Aorta (tissue), 5 donors: ENCODE data around the gene KCNN1. TPM values are rescaled to one million over a fixed set of nuclear protein-coding genes. Genes with fewer than 3 reads are reported as not detected.

Experiments
- ATAC-seq: fragments of 200-7000 bp; cut with Tn5 transposase; one replicate; pipeline ENCODE4 v1.9.1; 2022; ENCODE audit warnings: moderate library complexity; ENCODE audit not compliant: low FRiP score
- DNase-seq, 2 donors: peaks; one replicate each; pipeline ENCODE4 v3.0.0-alpha.2; 2020
- H3K27ac ChIP-seq, 2 donors: one replicate each; pipeline ENCODE4 v1.5.1; 2013; ENCODE audit warnings: low read length in 2 of 2, mild to moderate bottlenecking in 2 of 2, moderate library complexity in 2 of 2, control low read depth in 1 of 2, inconsistent platforms in 1 of 2, low read depth in 1 of 2
- H3K27me3 ChIP-seq, 2 donors: one replicate each; pipeline ENCODE4 v1.6.1; 2013; ENCODE audit warnings: control low read depth in 1 of 2, low read length in 1 of 2, mild to moderate bottlenecking in 1 of 2, moderate library complexity in 1 of 2; ENCODE audit not compliant: insufficient read depth in 2 of 2, control insufficient read depth in 1 of 2
- H3K36me3 ChIP-seq, 2 donors: one replicate each; pipeline ENCODE4 v1.6.1; 2013; ENCODE audit warnings: control low read depth in 1 of 2, low read length in 1 of 2, mild to moderate bottlenecking in 1 of 2; ENCODE audit not compliant: insufficient read depth in 2 of 2, control insufficient read depth in 1 of 2
- H3K4me1 ChIP-seq, 2 donors: one replicate each; pipeline ENCODE4 v1.6.1; 2013; ENCODE audit warnings: low read length in 2 of 2, control low read depth in 1 of 2, mild to moderate bottlenecking in 1 of 2, moderate library complexity in 1 of 2; ENCODE audit not compliant: insufficient read depth in 2 of 2, control insufficient read depth in 1 of 2
- H3K4me3 ChIP-seq, 2 donors: one replicate each; pipeline ENCODE4 v1.5.1; 2013; ENCODE audit warnings: low read length in 2 of 2, control low read depth in 1 of 2, mild to moderate bottlenecking in 1 of 2
- H3K9me3 ChIP-seq: one replicate; pipeline ENCODE4 v1.6.1; 2013; ENCODE audit warnings: mild to moderate bottlenecking, low read length; ENCODE audit not compliant: control insufficient read depth
- WGBS, 2 donors: extraction: QIAGEN DNeasy Blood & Tissue Kit; methylation state at CpG; one replicate each; pipeline ENCODE4 v1.1.7; 2013; 5-methylcytosine and 5-hydroxymethylcytosine counted together
- intact Hi-C, 2 donors: fragments of 100-400 bp; cut with DNase I; formaldehyde crosslinking; loops; one replicate each; pipeline versions ENCODE4 v1.14.2 to v1.15.0; 2022
- polyA plus RNA-seq, 2 donors: library from polyadenylated mRNA; stranded (reverse); fragments of 200-250 nt; gene quantifications; one replicate each; pipeline ENCODE4 v1.2.3, GENCODE V29; 2013
- total RNA-seq, 2 donors: library from RNA; stranded (reverse); fragmentation: NEBNext Ultra II Directional; extraction: Animal tissue kit (Norgen Biotek cat#: 25700); gene quantifications; one replicate each; pipeline ENCODE4 v1.2.1, GENCODE V29; 2021
- donor health status: healthy with polysubstance abuse.
- donor health status: Bipolar disorder and iron deficiency.
- donor health status: DM: no; HTN: no; CAD: no.
- donor health status: DM: no; HTN: no; CAD: no.
- donor health status: DM: yes; HTN: yes; CAD: no.

KCNN1 gene
- total and polyA plus RNA-seq, 4 donors, result 0.13 TPM; not detected in 2

DNA sequence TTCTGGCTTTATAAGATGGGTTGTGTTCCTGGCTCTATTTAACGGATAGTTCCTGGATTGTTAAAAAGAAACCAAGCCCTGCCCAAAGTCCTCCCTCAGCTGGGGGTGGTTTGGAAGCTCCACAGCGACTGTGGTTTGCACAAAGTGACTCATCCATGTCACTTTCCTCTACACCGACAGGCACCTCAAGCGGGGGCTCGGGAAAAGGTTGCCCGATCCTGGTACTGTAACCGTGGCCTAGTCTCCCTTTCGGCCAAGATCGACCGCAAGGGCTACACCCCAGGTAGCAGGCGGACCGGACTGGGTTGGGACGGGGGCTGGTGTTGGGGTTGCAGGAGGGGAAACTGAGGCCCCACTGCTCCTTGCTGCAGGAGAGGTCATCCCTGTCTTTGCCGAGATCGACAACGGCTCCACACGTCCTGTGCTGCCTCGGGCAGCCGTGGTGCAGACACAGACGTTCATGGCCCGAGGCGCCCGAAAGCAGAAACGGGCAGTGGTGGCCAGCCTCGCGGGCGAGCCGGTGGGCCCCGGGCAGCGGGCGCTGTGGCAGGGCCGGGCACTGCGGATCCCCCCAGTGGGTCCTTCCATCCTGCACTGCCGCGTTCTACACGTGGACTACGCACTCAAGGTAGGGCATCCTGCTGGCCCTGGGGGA lies 42.6 kb downstream of the KCNN1 start:
- no peaks in the 10 kb centered on the region for H3K9me3 ChIP-seq
- peaks cover 3 to 8% of the 10 kb centered on the region in 2 donors for H3K36me3 ChIP-seq
- H3K27ac ChIP-seq, result no peak overlapping the region
- ATAC-seq (no peak), DNase-seq (no peak)
- H3K4me1 ChIP-seq, result no peaks in the 10 kb centered on the region
- H3K27me3 ChIP-seq, result no peaks in the 10 kb centered on the region
- no peak overlapping the region for H3K4me3 ChIP-seq
- intact Hi-C loops, result loop anchor here (10.0 kb wide), 1 partner anchor 145 kb away; the partner anchor contains the start of gene PIK3R2 (in 2 of the 2)
- WGBS, 2 donors, result 94 to 95% methylated on average over 37 of the region's 37 CpGs

DNA sequence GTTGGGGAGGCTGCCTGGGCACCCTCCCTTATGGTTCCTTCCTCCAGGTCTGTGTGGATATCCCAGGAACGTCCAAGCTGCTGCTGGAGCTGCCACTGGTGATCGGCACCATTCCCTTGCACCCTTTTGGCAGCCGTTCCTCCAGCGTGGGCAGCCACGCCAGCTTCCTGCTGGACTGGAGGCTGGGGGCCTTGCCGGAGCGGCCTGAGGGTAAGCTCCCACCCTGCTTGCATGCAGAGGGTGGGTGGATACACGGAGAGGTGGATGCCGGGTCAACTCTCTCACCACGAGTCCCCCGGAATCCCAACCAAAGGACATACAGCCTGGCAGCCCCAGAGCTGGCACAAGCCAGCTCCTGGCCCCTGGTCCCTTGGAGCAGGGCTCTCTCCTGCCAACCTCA lies 43.2 kb downstream of the KCNN1 start:
- whole genome bisulfite sequencing, 2 donors, result 69 to 79% methylated on average over 11 of the region's 11 CpGs
- no peak overlapping the region for H3K27ac ChIP-seq
- H3K27me3 ChIP-seq, result no peaks in the 10 kb centered on the region
- peaks cover 3 to 8% of the 10 kb centered on the region in 2 donors for H3K36me3 ChIP-seq
- intact Hi-C loops, result no loop called here
- ATAC-seq (no peak), DNase-seq (no peak)
- H3K4me3 ChIP-seq, result no peak overlapping the region
- H3K9me3 ChIP-seq, result no peaks in the 10 kb centered on the region
- no peaks in the 10 kb centered on the region for H3K4me1 ChIP-seq

DNA sequence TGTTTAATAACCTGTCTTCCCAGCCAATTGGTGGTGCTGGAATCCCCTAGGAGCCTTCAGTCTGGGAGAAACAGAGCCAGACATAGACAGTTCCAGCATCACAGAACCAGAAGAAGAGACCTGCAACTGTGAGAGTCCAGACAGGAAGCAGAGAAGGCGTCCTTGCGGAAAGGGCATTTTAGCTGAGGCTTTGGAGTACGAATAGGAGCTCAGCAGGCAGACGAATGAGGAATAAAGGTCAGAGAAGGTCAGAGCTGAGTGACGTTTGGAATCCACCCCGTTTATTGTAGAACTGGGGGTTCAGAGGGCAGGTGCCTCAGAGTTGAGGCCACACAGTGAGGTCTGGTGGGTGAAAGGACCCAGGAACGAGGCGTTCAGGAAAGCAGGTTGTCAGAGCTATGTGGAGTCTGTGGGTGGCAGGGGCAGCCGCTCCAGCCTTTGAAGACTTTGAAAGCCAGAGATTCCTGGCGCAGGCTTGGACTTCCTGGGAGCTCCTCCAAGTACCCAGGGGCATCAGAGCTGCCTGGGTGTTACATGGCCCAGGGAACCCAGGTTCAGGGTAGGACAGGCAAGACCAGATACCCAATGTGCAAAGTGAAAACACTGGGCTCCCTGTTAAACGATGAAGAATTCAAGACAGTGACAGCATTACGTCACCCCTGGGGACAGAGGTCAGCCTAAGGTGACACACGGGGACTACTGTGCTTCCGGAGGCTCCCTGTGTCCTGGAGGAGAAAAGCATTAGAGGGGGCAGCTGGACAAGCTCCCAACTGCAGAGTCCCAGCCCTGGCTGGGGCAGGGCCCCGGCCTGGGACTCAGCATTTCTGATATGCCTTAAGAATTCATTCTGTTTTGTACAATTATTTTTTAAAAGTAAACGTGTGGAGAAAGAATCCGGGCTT lies 46.6 kb downstream of the KCNN1 start:
- Histone ChIP-seq H3K4me3 (no peak overlapping the region), H3K4me1 (no peaks in the 10 kb centered on the region), H3K27me3 (no peaks in the 10 kb centered on the region), H3K27ac (peak overlapping the region in 1 of 2 donors; percentile 52), H3K36me3 (peaks cover 3 to 8% of the 10 kb centered on the region in 2 donors), H3K9me3 (no peaks in the 10 kb centered on the region)
- intact Hi-C loops, result no loop called here
- no peak for ATAC-seq
- 44 to 48% methylated on average over 17 of the region's 17 CpGs for WGBS, 2 donors
- DNase-seq, result no peak

DNA sequence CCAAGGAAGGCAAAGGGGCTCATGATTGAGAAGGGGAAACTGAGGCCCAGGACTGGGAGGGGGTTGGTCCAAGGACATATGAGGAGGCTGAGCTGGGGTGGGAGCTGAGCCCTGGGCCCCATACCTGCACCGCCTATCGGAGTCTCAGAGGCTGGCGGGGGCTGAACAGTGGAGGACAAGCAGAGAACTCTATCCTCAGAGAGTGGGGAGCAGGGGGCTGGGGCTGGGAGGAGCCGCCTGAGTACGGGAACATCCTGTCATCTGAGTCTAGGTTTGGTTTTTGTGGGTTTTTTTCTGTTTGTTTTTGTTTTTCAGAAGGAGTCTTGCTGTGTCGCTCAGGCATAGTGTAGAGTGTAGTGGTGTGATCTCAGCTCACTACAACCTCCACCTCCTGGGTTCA lies 47.3 kb downstream of the KCNN1 start:
- intact Hi-C loops, result no loop called here
- peaks cover 3 to 8% of the 10 kb centered on the region in 2 donors for H3K36me3 ChIP-seq
- peak overlapping the region in 1 of 2 donors; percentile 14 for H3K27ac ChIP-seq
- no peaks in the 10 kb centered on the region for H3K27me3 ChIP-seq
- ATAC-seq (no peak), DNase-seq (peak in 1 of 2 donors; percentile 43)
- H3K4me1 ChIP-seq, result no peaks in the 10 kb centered on the region
- 86 to 95% methylated on average over 6 of the region's 6 CpGs for WGBS, 2 donors
- H3K9me3 ChIP-seq, result no peaks in the 10 kb centered on the region
- no peak overlapping the region for H3K4me3 ChIP-seq

DNA sequence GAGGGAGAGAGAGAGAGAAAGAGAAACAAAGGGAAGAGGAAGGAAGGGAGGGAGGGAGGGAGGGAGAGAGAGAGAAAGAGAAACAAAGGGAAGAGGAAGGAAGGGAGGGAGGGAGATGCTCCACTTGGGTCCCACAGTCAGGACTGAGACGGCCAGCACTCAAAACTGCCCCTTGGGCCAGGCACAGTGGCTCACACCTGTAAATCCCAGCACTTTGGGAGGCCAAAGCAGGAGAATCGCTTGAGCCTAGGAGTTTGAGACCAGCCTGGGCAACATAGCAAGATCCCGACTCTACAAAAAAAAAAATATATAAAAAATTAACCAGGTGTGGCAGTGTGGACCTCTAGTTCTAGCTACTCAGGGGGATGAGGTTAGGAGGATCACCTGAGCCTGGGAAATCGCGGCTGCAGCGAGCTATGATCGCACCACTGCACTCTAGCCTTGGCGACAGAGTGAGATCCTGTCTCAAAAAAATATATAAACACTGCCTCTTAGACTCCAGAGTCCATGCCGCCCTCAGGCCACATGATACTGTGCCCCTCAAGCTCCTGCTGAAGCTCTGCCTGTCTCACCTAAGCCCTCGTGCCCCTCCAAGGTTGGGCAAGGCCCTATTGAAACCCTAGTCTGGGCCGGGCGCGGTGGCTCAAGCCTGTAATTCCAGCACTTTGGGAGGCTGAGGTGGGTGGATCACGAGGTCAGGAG lies 49.5 kb downstream of the KCNN1 start:
- WGBS, 2 donors, result 93% methylated on average over 14 of the region's 14 CpGs
- intact Hi-C loops, result no loop called here
- no peaks in the 10 kb centered on the region for H3K36me3 ChIP-seq

DNA sequence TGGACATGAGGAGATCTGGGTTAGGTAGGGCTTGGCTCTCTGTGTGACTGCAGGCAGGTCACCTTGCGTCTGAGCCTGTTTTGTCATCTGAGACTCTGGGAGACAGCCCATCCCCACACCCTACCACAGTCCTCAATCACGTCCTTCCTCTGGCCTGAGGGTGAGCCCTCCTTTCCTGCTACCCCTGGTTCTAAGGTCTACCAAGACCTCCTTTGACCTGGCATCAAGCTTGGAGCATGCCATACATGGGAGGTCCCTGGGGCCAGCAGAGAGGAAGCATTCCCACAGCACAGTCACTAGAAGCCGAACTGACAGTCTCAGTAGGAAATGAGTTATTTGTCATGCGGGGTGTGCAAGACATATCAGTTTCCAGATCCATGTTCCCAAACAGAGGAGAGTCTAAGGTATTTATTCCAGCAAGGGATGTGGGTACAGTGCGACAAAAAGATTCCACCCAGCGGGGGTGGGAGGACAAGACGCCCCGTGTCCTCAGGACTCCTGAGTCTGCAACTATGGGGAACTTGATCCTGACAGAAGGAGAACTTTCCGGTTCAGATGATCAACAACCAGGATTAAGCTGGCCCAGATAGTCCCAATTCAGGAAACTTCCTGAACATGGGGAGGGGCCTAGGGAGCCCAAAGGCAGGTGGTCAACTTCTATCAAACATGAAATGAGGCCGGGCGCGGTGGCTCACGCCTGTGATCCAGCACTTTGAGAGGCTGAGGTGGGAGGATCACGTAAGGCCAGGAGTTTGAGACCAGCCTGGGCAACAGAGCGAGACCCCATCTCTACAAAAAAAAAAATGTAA lies 50.6 kb downstream of the KCNN1 start:
- Histone ChIP-seq H3K27me3 (no peaks in the 10 kb centered on the region), H3K9me3 (no peaks in the 10 kb centered on the region), H3K4me3 (no peak overlapping the region), H3K36me3 (no peaks in the 10 kb centered on the region), H3K4me1 (peaks cover 2 to 4% of the 10 kb centered on the region in 2 donors), H3K27ac (peak overlapping the region; percentile 24 to 54)
- intact Hi-C loops, result no loop called here
- WGBS, 2 donors, result 57 to 65% methylated on average over 15 of the region's 15 CpGs
- ATAC-seq (no peak), DNase-seq (peak in 1 of 2 donors; percentile 53)

More for the DNA sequence above, 49.5 kb downstream of the KCNN1 start:
- H3K4me1 ChIP-seq, result peaks cover 0 to 4% of the 10 kb centered on the region in 2 donors
- no peak for ATAC-seq
- peak in 1 of 2 donors; percentile 38 for DNase-seq
- no peak overlapping the region for H3K4me3 ChIP-seq
- H3K27me3 ChIP-seq, result no peaks in the 10 kb centered on the region
- peak overlapping the region in 1 of 2 donors; percentile 50 for H3K27ac ChIP-seq
- H3K9me3 ChIP-seq, result no peaks in the 10 kb centered on the region

DNA sequence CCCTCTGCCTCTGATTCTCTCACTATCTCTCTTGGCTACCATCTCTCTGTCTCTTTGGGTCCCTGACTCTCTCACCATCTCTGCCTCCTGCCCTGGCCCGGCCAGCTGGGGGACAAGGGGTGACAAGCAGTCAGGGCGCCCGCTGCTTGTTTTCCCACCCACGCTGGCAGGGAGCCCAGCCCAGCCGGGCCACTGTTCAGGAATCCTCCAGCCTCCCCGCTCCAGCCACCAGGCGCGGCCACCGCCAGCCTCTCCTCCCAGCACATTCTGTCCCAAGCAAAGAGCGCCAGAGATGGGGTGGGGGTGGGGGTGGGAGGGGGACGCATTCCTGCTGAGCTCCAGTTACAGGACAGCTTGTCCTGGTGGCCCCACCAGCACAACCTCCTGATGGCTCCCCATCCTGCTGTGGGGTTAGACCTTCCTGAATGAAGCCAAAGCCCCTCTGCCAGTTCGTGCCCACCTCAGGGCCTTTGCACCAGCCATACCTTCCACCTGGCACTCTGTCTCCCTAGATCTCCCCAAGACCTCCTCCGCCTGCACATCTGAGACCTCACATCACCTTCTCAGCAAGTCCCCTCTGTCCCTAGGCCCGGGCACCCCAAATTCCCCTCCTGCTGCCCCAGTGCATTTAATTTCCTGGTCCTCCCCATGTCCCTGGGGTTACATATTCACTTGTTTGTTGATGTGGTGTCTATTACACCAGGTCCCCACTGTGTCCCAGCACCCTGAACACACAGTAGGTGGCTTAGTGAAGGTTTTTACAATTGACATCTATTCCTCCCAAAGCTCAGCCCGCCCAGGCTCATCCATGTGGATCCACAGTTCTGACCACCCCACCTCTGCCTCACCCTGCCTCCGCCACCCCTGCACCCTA lies 53.5 kb downstream of the KCNN1 start:
- peak; percentile 93 to 98 for DNase-seq
- H3K4me3 ChIP-seq, result no peak overlapping the region
- peaks cover 2 to 4% of the 10 kb centered on the region in 2 donors for H3K4me1 ChIP-seq
- intact Hi-C loops, result loop anchor here (2.0 kb wide), 2 partner anchors 28 to 30 kb away; no protein-coding TSS in a partner anchor
- no peaks in the 10 kb centered on the region for H3K27me3 ChIP-seq
- H3K36me3 ChIP-seq, result no peaks in the 10 kb centered on the region
- 26 to 30% methylated on average over 16 of the region's 16 CpGs for WGBS, 2 donors
- peak; percentile 81 for ATAC-seq
- peak overlapping the region; percentile 51 to 96 for H3K27ac ChIP-seq
- H3K9me3 ChIP-seq, result no peaks in the 10 kb centered on the region
